Caco-2 (cell line): Measurements from ENCODE around the gene HOXA7. TPM values are rescaled to one million over a fixed set of nuclear protein-coding genes. Genes with fewer than 3 reads are reported as not detected.

Source experiments
- BruUV-seq: library from RNA; stranded (reverse); fragments of 400-500 nt; replicated peaks from 2 replicates; lab custom pipeline; 2021; lab: Mats Ljungman, UMichigan
- CTCF ChIA-PET: fragments of 300-600 bp; sonication (Branson Sonifier 250); formaldehyde crosslinking; loops from one replicate; lab custom pipeline; 2022; ENCODE audit warnings: antibody characterized with exemption; lab: Charles Lee
- POLR2A ChIA-PET: fragments of 300-600 bp; sonication (Branson Sonifier 250); formaldehyde crosslinking; loops from one replicate; lab custom pipeline; 2022; ENCODE audit warnings: antibody characterized with exemption; lab: Charles Lee
- DNase-seq, 2 experiments: peaks; one replicate each; pipeline versions ENCODE4 v3.0.0 to v3.0.0-alpha.2; 2020 to 2022
- H3K27me3 ChIP-seq: replicated peaks from 2 replicates; pipeline ENCODE4 v1.6.0; 2011; ENCODE audit warnings: low read length; ENCODE audit not compliant: control insufficient read depth, insufficient read depth
- H3K36me3 ChIP-seq: 2 replicates; pipeline ENCODE4 v1.5.1; 2011; ENCODE audit warnings: low read length; ENCODE audit not compliant: control insufficient read depth, insufficient read depth
- H3K4me1 ChIP-seq: fragments of 250-450 bp; sonication (Bioruptor Pico); 2 replicates; pipeline ENCODE4 v1.5.1; 2020; ENCODE audit warnings: mild to moderate bottlenecking
- H3K4me3 ChIP-seq: 2 replicates; pipeline ENCODE4 v1.5.1; 2011; ENCODE audit warnings: low read depth, mild to moderate bottlenecking, control low read depth, low read length
- H3K9me3 ChIP-seq: fragments of 250-450 bp; sonication (Bioruptor Pico); 2 replicates; pipeline ENCODE4 v1.5.1; 2020; ENCODE audit warnings: mild to moderate bottlenecking, moderate library complexity
- H3K27ac Mint-ChIP-seq: one replicate; pipeline ENCODE4 v1.8.0; 2022; ENCODE audit warnings: mixed read lengths; ENCODE audit not compliant: unreplicated experiment
- H3K27me3 Mint-ChIP-seq: one replicate; pipeline ENCODE4 v1.8.0; 2022; ENCODE audit warnings: mixed read lengths; ENCODE audit not compliant: insufficient read depth, unreplicated experiment
- H3K36me3 Mint-ChIP-seq: one replicate; pipeline ENCODE4 v1.8.0; 2022; ENCODE audit warnings: mild to moderate bottlenecking, mixed read lengths; ENCODE audit not compliant: insufficient read depth, unreplicated experiment
- H3K4me1 Mint-ChIP-seq: one replicate; pipeline ENCODE4 v1.8.0; 2022; ENCODE audit warnings: low read depth, mixed read lengths; ENCODE audit not compliant: unreplicated experiment
- H3K4me3 Mint-ChIP-seq: one replicate; pipeline ENCODE4 v1.8.0; 2022; ENCODE audit warnings: mild to moderate bottlenecking, moderate library complexity, mixed read lengths; ENCODE audit not compliant: unreplicated experiment
- H3K9me3 Mint-ChIP-seq: one replicate; pipeline ENCODE4 v1.8.0; 2022; ENCODE audit warnings: mixed read lengths; ENCODE audit not compliant: unreplicated experiment
- CTCF ChIP-seq, 2 experiments: fragments of 200-600 bp in 1 of 2; IDR thresholded peaks; 1 replicate in 1 of 2; 2 replicates in 1 of 2; pipeline versions ENCODE4 v1.5.1 to v1.8.0; 2011 to 2022; ENCODE audit warnings: antibody characterized with exemption in 1 of 2, control low read depth in 1 of 2, inconsistent platforms in 1 of 2, low read depth in 1 of 2, low read length in 1 of 2, mild to moderate bottlenecking in 1 of 2, moderate library complexity in 1 of 2; ENCODE audit not compliant: insufficient read depth in 1 of 2, severe bottlenecking in 1 of 2, unreplicated experiment in 1 of 2
- intact Hi-C: fragments of 100-400 bp; cut with micrococcal nuclease; formaldehyde crosslinking; loops from one replicate; pipeline ENCODE4 v1.10.0; 2022; ENCODE audit not compliant: unreplicated experiment
- total RNA-seq: library from RNA; stranded (reverse); gene quantifications from 2 replicates; pipeline ENCODE4 v1.2.3, GENCODE V29; 2022

HOXA7 gene
- total RNA-seq, 1 experiment from 2014 or later, result 19.9 TPM

DNA sequence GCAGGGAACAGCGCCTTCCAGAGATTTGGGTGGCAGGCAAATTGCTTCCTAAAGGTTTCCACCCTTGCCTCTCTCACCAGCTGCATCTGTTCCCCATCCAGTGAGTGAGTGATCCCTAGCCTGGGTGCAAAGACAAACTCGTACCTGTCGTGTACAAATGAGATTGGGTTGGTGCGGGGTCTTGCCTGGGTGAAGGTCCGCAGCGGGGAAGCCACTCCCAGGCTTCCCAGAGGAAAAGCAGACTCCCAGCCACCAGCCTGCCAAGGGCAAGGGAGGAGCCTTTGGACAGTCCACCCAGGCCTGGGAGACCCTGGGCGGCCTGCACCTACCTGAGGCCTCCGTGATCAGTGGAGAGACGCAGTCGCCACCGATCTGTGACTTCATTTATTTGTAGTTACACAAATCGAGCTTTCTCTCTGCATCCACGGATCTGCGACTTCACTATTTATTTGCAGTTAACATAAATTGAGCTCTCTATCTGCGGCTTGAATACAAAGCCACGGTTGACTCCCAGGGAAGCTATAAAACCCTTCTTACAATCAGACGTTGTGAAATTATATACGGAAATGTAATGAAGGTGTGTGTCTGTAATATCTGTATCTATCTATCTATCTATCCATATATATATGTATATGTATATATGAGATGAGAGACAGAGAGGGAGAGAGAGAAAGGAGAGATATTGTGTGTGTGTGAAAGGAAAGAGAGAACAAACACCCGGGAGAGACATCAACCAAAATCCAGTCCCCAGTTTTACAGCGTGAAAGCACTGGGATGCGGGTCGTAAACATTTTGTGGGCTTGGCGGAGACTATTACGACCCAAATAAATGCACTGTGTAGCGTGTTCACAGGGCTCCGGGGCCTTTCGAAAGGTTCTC, 3.0 kb upstream of the HOXA7 start:
- H3K4me3 ChIP-seq, result no peak overlapping the region
- ChIA-PET POLR2A (no interaction called here), CTCF (interaction anchor here (0.7 kb wide), 1 partner anchor 308 kb away, joined by 3 read pairs; no protein-coding TSS in a partner anchor)
- intact Hi-C loops, result loop anchor here (2.0 to 10.0 kb wide), 5 partner anchors 297 to 1265 kb away; partner anchors contain the start of genes CBX3, HNRNPA2B1 and SKAP2
- H3K4me1 ChIP-seq, result peaks cover 7% of the 10 kb centered on the region
- no peak for TF ChIP-seq CTCF (IDR thresholded peaks at IDR 0.05; ENCODE audit: insufficient read depth in 1 of 2, low read depth in 1 of 2, low read length in 1 of 2, severe bottlenecking in 1 of 2, unreplicated experiment in 1 of 2)
- Mint-ChIP-seq H3K36me3 (peaks cover 23% of the 10 kb centered on the region), H3K4me3 (peak overlapping the region; percentile 69), H3K27ac (no peak overlapping the region), H3K27me3 (no peaks in the 10 kb centered on the region), H3K4me1 (peaks cover 14% of the 10 kb centered on the region), H3K9me3 (no peaks in the 10 kb centered on the region)
- no peaks in the 10 kb centered on the region for H3K36me3 ChIP-seq
- no TSS peak for BruUV-seq
- DNase-seq, result peak in 1 of 2 experiments; percentile 15
- H3K9me3 ChIP-seq, result no peaks in the 10 kb centered on the region
- H3K27me3 ChIP-seq, result no peaks in the 10 kb centered on the region

DNA sequence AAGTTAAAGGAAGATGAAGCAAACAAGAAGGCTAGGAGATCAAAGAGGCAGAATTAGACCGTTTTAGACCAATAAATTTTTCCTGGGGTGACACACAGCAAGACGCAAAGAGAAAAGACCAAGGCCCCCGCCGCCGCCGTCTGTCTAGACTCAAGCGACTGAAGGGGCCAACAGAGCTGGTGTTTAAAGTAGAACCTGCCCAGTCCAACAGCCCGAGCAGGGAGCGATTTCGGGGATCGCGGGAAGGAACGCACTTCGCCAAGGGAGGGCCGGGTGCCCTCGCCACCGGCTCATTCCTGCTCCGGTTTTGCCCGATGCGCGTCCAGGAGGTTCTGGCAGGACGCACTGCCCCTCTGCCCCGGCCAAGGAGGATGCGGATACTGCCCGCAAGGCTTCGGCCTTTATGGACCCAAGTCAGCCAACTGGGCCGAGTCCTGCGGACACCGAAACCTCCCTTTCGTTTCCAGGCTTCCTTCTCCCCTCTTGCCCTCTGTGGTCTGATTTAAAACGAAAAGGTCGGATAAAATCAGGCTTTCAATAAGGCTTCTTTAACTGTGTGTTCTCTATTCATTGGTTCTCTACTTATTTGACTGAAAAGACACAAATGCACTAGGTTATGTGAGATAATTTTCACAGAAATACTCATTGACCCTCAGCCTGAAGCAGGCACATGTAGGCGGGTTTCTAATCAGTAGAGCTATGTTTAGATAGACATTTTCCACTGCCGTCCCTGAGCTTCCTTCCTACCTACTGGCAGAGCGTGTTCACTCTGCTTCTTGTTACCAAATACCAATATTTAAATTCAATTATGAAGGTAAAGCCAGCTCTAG, 2.2 kb upstream of the HOXA7 start:
- POLR2A ChIA-PET, result no interaction called here
- BruUV-seq, result no TSS peak
- Histone ChIP-seq H3K4me3 (no peak overlapping the region), H3K4me1 (peaks cover 7% of the 10 kb centered on the region), H3K27me3 (no peaks in the 10 kb centered on the region), H3K36me3 (no peaks in the 10 kb centered on the region; the same call in 1 of the 2 replicates), H3K9me3 (no peaks in the 10 kb centered on the region)
- no peak overlapping the region for H3K27ac Mint-ChIP-seq
- H3K4me1 Mint-ChIP-seq, result peaks cover 8% of the 10 kb centered on the region
- H3K4me3 Mint-ChIP-seq, result no peak overlapping the region
- peak in 1 of 2 experiments; percentile 17 for DNase-seq
- no peak for TF ChIP-seq CTCF (IDR thresholded peaks at IDR 0.05; ENCODE audit: insufficient read depth in 1 of 2, low read depth in 1 of 2, low read length in 1 of 2, severe bottlenecking in 1 of 2, unreplicated experiment in 1 of 2)
- H3K27me3 Mint-ChIP-seq, result no peaks in the 10 kb centered on the region
- CTCF ChIA-PET, result interaction anchor here (0.7 kb wide), 1 partner anchor 307 kb away, joined by 3 read pairs; no protein-coding TSS in a partner anchor
- peaks cover 20% of the 10 kb centered on the region for H3K36me3 Mint-ChIP-seq
- no peaks in the 10 kb centered on the region for H3K9me3 Mint-ChIP-seq
- intact Hi-C loops, result no loop called here
